KBM-7 (cell line): Measurements from ENCODE around the gene PPP1R18.
"Not testable (repeated sequence)": the region's sequence is repeated elsewhere in the genome, so short reads cannot be mapped to it uniquely, and the experiment has no call there.

Experiments used
- DNase-seq: peaks from one replicate; pipeline ENCODE4 v3.0.0-alpha.2; 2015
- in situ Hi-C: fragments of 300-500 bp; cut with MboI; formaldehyde crosslinking; loops from 2 replicates; pipeline ENCODE4 v1.14.3; 2020; ENCODE audit warnings: low sequenced_read_pairs, low pct_unique_long_range_greater_than_20kb, mixed read lengths

PPP1R18 gene, protein sequence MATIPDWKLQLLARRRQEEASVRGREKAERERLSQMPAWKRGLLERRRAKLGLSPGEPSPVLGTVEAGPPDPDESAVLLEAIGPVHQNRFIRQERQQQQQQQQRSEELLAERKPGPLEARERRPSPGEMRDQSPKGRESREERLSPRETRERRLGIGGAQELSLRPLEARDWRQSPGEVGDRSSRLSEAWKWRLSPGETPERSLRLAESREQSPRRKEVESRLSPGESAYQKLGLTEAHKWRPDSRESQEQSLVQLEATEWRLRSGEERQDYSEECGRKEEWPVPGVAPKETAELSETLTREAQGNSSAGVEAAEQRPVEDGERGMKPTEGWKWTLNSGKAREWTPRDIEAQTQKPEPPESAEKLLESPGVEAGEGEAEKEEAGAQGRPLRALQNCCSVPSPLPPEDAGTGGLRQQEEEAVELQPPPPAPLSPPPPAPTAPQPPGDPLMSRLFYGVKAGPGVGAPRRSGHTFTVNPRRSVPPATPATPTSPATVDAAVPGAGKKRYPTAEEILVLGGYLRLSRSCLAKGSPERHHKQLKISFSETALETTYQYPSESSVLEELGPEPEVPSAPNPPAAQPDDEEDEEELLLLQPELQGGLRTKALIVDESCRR

DNA sequence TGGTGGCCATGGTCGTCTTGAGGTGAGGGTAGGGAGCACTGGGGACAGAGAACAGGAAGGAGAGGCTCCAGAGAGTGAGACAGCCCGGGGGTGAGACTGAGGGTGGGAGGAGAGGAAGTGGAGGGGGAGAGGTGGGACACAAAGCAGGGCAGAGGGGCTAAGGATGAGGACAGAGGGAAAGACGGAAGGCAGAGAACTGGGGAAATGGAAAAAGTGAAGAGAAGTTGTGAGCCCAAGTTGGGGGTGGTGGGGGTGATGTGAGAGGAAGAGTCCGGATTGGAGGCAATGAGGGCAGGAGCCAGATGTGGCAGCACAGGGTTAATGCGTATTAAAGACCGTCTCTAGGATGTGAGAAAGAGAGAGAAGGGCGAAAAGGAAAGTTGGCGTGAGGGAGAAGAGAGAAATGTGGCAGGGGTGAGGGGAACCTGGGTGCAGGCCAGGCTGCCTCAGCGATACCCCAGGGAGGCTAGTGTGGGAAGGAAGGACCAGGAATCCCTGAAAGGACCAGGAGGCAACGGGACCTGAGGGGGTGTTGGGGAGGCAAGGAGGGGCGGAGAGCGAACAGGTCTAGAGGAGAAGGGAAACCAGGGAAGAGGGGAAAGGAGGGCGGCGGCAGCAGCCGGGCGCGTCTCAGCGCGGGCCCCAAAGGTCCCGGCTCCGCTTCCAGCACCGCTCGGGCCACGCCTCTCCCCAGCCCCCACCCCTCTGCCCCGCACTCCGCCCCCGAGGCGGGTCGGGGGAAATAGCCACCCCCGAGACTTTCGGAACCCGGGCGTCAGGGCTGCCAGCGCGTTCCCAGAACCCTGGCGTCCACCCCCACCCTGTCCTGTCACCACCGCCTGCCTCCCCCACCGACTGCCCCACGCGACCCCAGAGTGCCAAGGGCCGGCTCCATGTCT is at the start of gene PPP1R18:
PPP1R18 (minus strand) TSS at position 637 of the 899 bp plus-strand sequence; CDS start at position 10, 627 bp downstream.
- DNase-seq: peak; percentile 51
- in situ Hi-C loops: no loop called here

- in situ Hi-C loops: no loop called here
- DNase-seq: no peak
Measured at GRCh38 chr6:30735668-30736314, 49.3 kb upstream of the PPP1R18 start.

DNA sequence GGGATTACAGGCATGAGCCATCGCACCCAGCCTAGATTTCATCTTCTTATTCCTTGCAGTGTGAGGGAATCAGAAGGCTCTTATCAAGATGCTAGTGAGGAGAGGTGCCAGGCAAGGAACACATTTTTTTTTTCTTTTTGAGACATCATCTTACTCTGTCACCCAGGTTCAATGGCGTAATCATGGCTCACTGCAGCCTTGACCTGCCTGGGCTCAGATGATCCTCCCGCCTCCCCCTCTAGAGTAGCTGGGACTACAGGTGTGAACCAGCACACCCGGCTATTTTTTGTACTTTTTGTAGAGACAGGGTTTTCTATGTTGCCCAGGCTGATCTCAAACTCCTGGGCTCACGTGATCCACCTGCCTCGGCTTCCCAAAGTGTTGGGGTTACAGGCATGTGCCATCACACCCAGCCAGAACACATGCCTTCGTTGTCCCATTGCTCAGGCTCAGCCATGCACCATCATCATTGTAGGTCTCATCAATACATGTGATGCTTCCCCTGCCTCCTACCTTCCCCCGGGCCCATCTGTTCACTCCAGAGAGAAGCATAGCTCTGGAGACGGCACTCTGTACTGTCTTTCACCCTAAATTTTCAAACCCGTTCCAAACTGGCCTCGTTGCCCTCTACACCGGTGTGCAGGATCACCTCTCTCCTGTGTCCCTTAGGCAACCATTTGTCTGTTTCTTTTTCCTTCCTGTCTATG is 45.9 kb upstream of the PPP1R18 start:
- no peak for DNase-seq
- in situ Hi-C loops: no loop called here

GRCh38 chr6:30730601-30731435 is 44.4 kb upstream of the PPP1R18 start:
- in situ Hi-C loops: no loop called here
- DNase-seq: peak; percentile 92

GRCh38 chr6:30727920-30728553 is 41.6 kb upstream of the PPP1R18 start:
- no peak for DNase-seq
- in situ Hi-C loops: loop anchor here (10.0 kb wide), 1 partner anchor 53 kb away; the partner anchor contains the start of gene DHX16

GRCh38 chr6:30726506-30727413 is 40.3 kb upstream of the PPP1R18 start:
- DNase-seq: no peak
- in situ Hi-C loops: loop anchor here (10.0 kb wide), 1 partner anchor 52 kb away; the partner anchor contains the start of gene DHX16

- in situ Hi-C loops: loop anchor here (10.0 kb wide), 1 partner anchor 51 kb away; the partner anchor contains the start of gene DHX16
- no peak for DNase-seq
Measured at GRCh38 chr6:30725713-30726505, 39.5 kb upstream of the PPP1R18 start.

- no peak for DNase-seq
- in situ Hi-C loops: loop anchor here (10.0 kb wide), 1 partner anchor 50 kb away; the partner anchor contains the start of gene DHX16
Measured at GRCh38 chr6:30724906-30725667, 38.6 kb upstream of the PPP1R18 start.

DNA sequence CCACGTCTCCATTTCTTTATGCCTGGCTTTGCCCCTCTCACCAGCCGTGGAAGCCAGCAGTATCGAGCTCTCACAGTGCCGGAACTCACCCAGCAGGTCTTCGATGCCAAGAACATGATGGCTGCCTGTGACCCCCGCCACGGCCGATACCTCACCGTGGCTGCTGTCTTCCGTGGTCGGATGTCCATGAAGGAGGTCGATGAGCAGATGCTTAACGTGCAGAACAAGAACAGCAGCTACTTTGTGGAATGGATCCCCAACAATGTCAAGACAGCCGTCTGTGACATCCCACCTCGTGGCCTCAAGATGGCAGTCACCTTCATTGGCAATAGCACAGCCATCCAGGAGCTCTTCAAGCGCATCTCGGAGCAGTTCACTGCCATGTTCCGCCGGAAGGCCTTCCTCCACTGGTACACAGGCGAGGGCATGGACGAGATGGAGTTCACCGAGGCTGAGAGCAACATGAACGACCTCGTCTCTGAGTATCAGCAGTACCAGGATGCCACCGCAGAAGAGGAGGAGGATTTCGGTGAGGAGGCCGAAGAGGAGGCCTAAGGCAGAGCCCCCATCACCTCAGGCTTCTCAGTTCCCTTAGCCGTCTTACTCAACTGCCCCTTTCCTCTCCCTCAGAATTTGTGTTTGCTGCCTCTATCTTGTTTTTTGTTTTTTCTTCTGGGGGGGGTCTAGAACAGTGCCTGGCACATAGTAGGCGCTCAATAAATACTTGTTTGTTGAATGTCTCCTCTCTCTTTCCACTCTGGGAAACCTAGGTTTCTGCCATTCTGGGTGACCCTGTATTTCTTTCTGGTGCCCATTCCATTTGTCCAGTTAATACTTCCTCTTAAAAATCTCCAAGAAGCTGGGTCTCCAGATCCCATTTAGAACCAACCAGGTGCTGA is 37.6 kb upstream of the PPP1R18 start:
- in situ Hi-C loops: loop anchor here (10.0 kb wide), 1 partner anchor 49 kb away; the partner anchor contains the start of gene DHX16
- DNase-seq: not testable (repeated sequence)

DNA sequence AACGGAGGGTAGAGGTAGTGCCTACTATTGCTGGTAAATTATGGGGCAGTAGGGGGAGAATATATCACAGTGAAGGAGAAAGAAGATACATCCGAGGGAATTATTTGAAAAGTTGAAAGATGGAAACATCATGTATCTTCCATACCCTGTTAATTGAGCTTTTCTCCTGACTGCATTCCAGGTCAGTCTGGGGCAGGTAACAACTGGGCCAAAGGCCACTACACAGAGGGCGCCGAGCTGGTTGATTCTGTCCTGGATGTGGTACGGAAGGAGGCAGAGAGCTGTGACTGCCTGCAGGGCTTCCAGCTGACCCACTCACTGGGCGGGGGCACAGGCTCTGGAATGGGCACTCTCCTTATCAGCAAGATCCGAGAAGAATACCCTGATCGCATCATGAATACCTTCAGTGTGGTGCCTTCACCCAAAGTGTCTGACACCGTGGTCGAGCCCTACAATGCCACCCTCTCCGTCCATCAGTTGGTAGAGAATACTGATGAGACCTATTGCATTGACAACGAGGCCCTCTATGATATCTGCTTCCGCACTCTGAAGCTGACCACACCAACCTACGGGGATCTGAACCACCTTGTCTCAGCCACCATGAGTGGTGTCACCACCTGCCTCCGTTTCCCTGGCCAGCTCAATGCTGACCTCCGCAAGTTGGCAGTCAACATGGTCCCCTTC is 36.9 kb upstream of the PPP1R18 start:
- in situ Hi-C loops: loop anchor here (10.0 kb wide), 1 partner anchor 48 kb away; the partner anchor contains the start of gene DHX16
- DNase-seq: not testable (repeated sequence)

- peak; percentile 94 for DNase-seq
Measured at GRCh38 chr6:30722280-30723112, 36.1 kb upstream of the PPP1R18 start.

DNA sequence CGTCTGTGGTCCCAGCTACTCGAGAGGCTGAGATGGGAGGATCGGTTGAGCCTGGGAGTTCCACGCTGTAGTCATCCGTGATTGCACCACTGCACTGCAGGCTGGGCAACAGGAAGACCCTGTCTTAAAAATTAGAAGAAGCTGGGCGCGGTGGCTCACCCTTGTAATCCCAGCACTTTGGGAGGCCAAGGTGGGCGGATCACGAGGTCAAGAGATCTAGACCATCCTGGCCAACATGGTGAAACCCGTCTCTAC is 35.5 kb upstream of the PPP1R18 start:
- DNase-seq: not testable (repeated sequence)
- in situ Hi-C loops: loop anchor here (10.0 kb wide), 1 partner anchor 47 kb away; the partner anchor contains the start of gene DHX16

More at GRCh38 chr6:30722280-30723112, 36.1 kb upstream of the PPP1R18 start:
- in situ Hi-C loops: loop anchor here (10.0 kb wide), 1 partner anchor 48 kb away; the partner anchor contains the start of gene DHX16
